ENCODE data around the gene TTF2. TPM values are rescaled to one million over a fixed set of nuclear protein-coding genes. Genes with fewer than 3 reads are reported as not detected.

TTF2 gene
- total and polyA plus RNA-seq, 2 of the 8 experiments (the other 6 are each of a cell fraction or from before 2014, with no cell fraction given) = 16.9 to 89.6 TPM

DNA sequence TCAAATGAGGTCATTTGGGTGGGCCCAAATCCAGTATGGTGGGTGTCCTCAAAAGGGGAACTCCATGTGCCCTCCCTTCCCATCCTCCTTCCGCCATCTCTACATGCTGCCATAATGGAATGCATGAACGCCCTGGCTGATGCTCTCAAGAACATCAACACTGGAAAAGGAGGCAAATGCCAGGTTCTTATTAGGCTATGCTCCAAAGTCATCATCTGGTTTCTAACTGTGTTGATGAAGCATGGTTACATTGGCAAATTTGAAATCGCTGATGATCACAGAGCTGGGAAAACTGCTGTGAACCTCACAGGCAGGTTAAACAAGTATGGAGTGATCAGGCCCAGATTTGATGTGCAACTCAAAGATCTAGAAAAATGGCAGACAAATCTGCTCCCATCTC, 78.0 kb downstream of the TTF2 start:
- FAIRE-seq = no peak
- Histone ChIP-seq H4K20me1 (replicated peaks in 1 of 2; ENCODE audit: control insufficient read depth in 1 of 2, insufficient read depth in 2 of 2, low read length in 2 of 2) (no peaks in the 10 kb centered on the region), H3K56ac (replicated peaks; ENCODE audit: insufficient read length, low read depth, low read length) (no peak overlapping the region), H4K91ac (replicated peaks; ENCODE audit: insufficient read length, low read length) (no peak overlapping the region), H3K79me1 (ENCODE audit: low read depth, low read length) (no peaks in the 10 kb centered on the region), H3K4me3 (ENCODE audit: extremely low read depth in 1 of 4, insufficient read depth in 2 of 4, low read depth in 3 of 4, low read length in 4 of 4) (no peak overlapping the region), H3K4me1 (replicated peaks in 1 of 4; ENCODE audit: control insufficient read depth in 3 of 4, insufficient read depth in 4 of 4, low read length in 3 of 4) (peaks cover 0 to 16% (median 12%) of the 10 kb centered on the region in 4 experiments; a peak in 4 of 7 replicates), H2BK5ac (ENCODE audit: low read depth, low read length) (no peak overlapping the region), H2BK12ac (ENCODE audit: low read depth, low read length) (no peak overlapping the region), H3K9ac (replicated peaks in 1 of 4; ENCODE audit: extremely low read depth in 1 of 4, low read depth in 3 of 4, low read length in 3 of 4) (no peak overlapping the region), H3K23ac (ENCODE audit: insufficient read length) (no peak overlapping the region), H3K27ac (ENCODE audit: low read depth, low read length) (no peak overlapping the region), H3K18ac (ENCODE audit: extremely low read depth, low read length) (no peak overlapping the region), H3K9me3 (ENCODE audit: insufficient read depth in 2 of 2, low read depth in 1 of 2, low read length in 1 of 2) (no peaks in the 10 kb centered on the region), H3K4me2 (ENCODE audit: insufficient read depth in 1 of 2, low read depth in 2 of 2, low read length in 2 of 2) (no peak overlapping the region), H3K4ac (replicated peaks; ENCODE audit: insufficient read length, low read depth, low read length) (no peak overlapping the region), H3K36me3 (ENCODE audit: control insufficient read depth in 2 of 4, insufficient read depth in 4 of 4, low read length in 3 of 4) (no peaks in the 10 kb centered on the region), H4K5ac (ENCODE audit: insufficient read length, low read depth, low read length) (no peak overlapping the region), H2BK15ac (ENCODE audit: low read length) (no peak overlapping the region), H2AK5ac (ENCODE audit: low read depth, low read length) (no peak overlapping the region), H3K14ac (ENCODE audit: insufficient read length) (no peak overlapping the region), H3K23me2 (ENCODE audit: low read depth, low read length) (no peaks in the 10 kb centered on the region; the same call in 1 of the 2 replicates), H2BK120ac (replicated peaks; ENCODE audit: low read depth, low read length) (no peak overlapping the region), H3K79me2 (ENCODE audit: control insufficient read depth in 1 of 2, insufficient read depth in 2 of 2, low read length in 2 of 2) (no peaks in the 10 kb centered on the region), H2AFZ (ENCODE audit: low read length) (peak overlapping the region; percentile 6), H2BK20ac (ENCODE audit: low read length) (0 out of 2 replicates have a peak overlapping the region, but pooled peaks have one; percentile 2), H4K8ac (ENCODE audit: extremely low read depth, insufficient read depth, low read length) (no peak overlapping the region), H3K27me3 (replicated peaks in 1 of 4; ENCODE audit: control insufficient read depth in 3 of 4, extremely low read depth in 1 of 4, insufficient read depth in 3 of 4, low read length in 3 of 4) (no peaks in the 10 kb centered on the region)
- no peak for DNase-seq (ENCODE audit: low read depth in 1 of 2, low spot score in 2 of 2)
- no peak for TF ChIP-seq RNF2 (IDR thresholded peaks at IDR 0.05; ENCODE audit: borderline replicate concordance, low read depth, low read length, missing control alignments, poor library complexity, severe bottlenecking)
- no peak for TF ChIP-seq ZNF274 (IDR thresholded peaks at IDR 0.05; ENCODE audit: borderline replicate concordance, extremely low read depth, low read length)
- TF ChIP-seq, protein P1, sequence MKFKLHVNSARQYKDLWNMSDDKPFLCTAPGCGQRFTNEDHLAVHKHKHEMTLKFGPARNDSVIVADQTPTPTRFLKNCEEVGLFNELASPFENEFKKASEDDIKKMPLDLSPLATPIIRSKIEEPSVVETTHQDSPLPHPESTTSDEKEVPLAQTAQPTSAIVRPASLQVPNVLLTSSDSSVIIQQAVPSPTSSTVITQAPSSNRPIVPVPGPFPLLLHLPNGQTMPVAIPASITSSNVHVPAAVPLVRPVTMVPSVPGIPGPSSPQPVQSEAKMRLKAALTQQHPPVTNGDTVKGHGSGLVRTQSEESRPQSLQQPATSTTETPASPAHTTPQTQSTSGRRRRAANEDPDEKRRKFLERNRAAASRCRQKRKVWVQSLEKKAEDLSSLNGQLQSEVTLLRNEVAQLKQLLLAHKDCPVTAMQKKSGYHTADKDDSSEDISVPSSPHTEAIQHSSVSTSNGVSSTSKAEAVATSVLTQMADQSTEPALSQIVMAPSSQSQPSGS (IDR thresholded peaks at IDR 0.05; ENCODE audit: low read length) = no peak
- TF ChIP-seq EZH2 (IDR thresholded peaks at IDR 0.05; ENCODE audit: low read depth, low read length, severe bottlenecking) = no peak
- no peak for TF ChIP-seq SP1 (IDR thresholded peaks at IDR 0.05; ENCODE audit: low read depth, low read length)
- TF ChIP-seq JUN (IDR thresholded peaks at IDR 0.05; ENCODE audit: low read depth, low read length) = no peak
- TF ChIP-seq, protein P2, sequence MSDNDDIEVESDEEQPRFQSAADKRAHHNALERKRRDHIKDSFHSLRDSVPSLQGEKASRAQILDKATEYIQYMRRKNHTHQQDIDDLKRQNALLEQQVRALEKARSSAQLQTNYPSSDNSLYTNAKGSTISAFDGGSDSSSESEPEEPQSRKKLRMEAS (IDR thresholded peaks at IDR 0.05) = 0 out of 2 replicates have a peak, but pooled peaks have one; percentile 14
- no peak for TF ChIP-seq NRF1 (IDR thresholded peaks at IDR 0.05; ENCODE audit: low read depth, low read length)
- TF ChIP-seq HDAC6 (IDR thresholded peaks at IDR 0.05; ENCODE audit: low read depth, low read length) = no peak
- POLR2A ChIA-PET (ENCODE audit: partially characterized antibody) = interaction anchor here (0.6 kb wide), 1 partner anchor 132 kb away, joined by 3 read pairs; no protein-coding TSS in a partner anchor
- WGBS, 2 experiments (ENCODE audit: extremely low coverage in 1 of 2, insufficient coverage in 1 of 2, insufficient read length in 1 of 2, insufficient replicate concordance in 2 of 2, low coverage in 1 of 2, low lambda C conversion rate in 2 of 2, missing lambda C conversion rate in 1 of 2) = 94% methylated on average over 3 of the region's 3 CpGs; no CpG with 5 or more reads in 1 of the 2 experiments
- CTCF ChIA-PET (ENCODE audit: partially characterized antibody) = interaction anchor here (0.6 to 4.3 kb wide), 5 partner anchors 10 to 146 kb away, joined by 3 to 23 read pairs (median 9); no protein-coding TSS in a partner anchor
